Measurements from ENCODE around the gene ZFP92.
"Not testable (repeated sequence)": the region's sequence is repeated elsewhere in the genome, so short reads cannot be mapped to it uniquely, and the experiment has no call there.

ZFP92 gene

DNA sequence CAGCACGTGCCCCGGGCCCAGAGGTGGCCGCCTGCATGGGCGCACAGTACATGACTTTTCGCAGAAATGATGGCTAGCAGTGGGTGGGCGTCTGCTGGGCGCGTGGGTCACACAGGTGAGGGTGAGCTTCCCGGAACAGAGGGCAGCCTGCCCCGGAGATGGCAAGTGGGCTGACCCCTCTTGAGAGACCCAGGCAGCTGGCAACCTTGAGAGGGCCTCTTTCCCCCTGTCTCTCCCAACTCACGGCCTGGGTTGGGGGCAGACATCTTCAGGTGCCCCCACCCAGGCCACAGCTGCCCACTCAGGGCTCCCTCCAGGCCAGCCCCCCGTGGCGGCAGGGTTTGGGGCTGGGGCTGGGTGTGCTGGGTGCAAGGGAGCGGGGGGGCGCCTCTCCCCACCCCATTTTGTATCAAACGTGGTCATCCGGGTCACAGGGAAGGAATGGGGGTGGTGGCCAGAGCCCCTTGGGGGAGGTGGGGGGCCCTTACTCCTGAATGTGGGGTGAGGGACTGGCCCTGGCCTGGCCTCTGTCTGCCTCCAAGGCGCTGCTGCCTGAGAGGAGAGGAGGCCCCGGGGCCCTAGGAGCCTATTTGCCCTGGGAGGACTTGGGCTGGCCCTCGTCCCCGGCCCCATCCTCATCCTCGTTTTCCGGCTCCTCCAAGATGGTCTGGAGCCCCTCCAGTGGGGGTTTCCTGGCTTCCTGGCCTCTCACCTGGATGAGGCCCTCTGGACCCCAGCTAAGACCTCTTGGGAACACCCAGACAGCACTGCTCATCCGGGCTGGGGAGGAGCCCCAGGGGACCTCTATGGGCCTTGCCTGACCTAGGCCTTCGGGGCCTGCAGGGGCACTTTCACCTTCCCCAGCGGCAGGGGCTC is 14.7 kb upstream of the ZFP92 start:
- TF ChIP-seq, protein P1, sequence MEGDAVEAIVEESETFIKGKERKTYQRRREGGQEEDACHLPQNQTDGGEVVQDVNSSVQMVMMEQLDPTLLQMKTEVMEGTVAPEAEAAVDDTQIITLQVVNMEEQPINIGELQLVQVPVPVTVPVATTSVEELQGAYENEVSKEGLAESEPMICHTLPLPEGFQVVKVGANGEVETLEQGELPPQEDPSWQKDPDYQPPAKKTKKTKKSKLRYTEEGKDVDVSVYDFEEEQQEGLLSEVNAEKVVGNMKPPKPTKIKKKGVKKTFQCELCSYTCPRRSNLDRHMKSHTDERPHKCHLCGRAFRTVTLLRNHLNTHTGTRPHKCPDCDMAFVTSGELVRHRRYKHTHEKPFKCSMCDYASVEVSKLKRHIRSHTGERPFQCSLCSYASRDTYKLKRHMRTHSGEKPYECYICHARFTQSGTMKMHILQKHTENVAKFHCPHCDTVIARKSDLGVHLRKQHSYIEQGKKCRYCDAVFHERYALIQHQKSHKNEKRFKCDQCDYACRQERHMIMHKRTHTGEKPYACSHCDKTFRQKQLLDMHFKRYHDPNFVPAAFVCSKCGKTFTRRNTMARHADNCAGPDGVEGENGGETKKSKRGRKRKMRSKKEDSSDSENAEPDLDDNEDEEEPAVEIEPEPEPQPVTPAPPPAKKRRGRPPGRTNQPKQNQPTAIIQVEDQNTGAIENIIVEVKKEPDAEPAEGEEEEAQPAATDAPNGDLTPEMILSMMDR (IDR thresholded peaks at IDR 0.05; ENCODE audit: low read depth, low read length): no peak
- no peak overlapping the region for H3K4me3 ChIP-seq (ENCODE audit: low read depth, low read length)

DNA sequence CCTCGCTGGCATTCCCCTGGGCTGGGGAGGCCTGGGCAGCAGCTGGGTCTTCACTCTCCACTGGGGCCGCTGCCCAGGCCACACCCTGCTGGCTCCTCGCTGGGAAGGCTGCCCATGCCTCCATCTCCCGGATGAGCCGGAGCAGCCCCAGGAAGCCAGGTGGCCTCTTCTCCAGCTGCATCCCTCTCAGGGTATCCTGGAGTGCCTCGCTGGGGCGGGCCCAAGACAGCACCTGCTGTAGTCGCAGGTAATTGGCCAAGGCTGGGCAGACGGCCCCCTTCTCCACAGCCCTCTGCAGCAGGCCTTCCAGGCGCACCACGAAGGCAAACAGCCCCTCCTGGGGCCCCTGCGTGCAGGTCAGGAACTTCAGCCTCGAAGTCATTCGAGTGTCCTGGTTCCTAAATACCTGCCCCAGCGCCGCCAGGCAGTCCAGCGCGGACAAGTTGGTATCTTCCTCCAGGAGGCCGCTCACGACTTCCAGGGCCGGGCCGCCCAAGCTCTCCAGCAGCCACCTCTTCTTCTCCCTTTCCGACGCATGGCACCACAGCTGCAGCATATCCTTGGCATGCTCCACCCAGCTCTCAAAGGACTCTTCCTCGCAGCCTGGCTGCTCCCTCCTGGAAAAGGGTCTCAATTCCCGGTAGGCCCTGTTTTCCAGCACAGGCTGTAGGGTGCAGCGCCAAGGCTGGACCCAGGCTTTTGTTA is 13.9 kb upstream of the ZFP92 start:
- TF ChIP-seq, protein P1 (IDR thresholded peaks at IDR 0.05; ENCODE audit: low read depth, low read length): no peak
- no peak overlapping the region for H3K4me3 ChIP-seq (ENCODE audit: low read depth, low read length)

DNA sequence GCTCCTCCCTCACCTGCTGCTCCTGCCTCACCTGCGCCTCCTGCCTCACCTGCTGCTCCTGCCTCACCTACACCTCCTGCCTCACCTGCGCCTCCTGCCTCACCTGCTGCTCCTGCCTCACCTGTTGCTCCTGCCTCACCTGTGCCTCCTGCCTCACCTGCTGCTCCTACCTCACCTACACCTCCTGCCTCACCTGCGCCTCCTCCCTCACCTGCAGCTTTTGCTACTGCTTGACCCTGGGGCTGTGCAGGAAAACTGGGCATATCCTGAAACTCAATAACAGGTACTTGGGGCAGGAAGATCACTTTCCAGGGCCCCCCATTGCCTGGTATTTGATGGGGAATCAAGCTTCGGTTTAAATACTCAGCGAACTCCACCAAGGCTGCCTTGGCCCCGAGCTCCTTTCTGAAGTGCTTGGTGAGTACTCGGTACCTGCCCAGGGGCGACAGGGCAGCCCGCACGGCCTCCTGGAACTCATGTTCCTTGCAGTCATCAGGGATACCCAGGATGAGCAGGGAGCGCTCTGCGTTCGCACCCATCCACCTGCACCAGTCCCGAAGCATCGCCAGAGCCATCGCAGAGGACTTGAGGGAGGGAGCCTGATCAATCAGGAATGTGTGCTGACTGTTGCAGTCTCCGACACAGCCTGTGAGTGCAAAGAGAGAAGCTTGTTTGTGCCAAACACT is 12.9 kb upstream of the ZFP92 start:
- no peak overlapping the region for H3K4me3 ChIP-seq (ENCODE audit: low read depth, low read length)
- TF ChIP-seq, protein P1 (IDR thresholded peaks at IDR 0.05; ENCODE audit: low read depth, low read length): no peak

DNA sequence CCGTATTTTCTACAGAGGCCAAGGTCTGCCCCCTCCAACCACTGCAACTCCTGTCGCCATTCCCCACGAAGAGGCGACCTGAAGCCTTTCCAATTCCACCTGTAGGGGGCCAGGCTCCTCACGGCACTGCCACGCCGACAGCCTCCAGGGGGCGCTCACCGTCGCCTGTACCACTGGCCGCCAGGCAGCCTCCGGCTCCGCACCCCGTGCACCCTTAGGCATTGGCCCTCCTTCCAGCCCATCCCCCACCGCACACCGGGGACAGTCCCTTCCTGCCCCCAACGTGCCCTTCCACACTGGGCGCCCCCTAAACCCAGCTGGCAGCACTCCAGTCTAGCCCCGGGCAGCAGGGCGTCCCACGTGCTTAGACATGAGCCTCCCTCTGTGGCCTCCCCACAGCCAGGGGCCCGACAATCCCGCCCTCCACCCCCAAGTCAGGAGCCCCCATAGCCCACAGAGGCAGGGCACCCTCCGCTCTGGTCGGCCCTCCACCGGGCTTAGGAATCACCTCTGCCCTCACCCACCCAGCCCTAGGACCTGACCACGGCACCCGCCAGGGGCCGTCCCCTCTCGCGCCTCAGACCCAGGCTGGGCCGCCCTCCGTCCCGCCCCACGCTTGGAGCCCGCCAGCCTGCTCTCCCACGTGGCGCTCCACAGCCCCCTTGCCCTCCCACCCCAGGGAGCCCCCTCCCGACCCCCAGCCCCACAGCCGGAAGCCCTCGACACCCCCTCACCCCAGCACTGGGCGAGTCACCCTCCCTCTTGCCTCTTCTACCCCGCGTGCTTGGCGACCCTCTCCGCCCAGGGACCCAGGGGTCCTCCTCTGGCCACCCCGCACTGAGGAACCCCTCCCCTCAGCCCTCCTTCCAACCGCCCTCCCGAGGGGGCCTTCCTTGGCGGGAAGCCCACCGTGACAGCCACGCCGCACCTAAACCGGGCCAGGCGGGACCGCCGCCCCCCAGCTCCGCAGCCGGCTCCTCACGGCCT is 10.8 kb upstream of the ZFP92 start:
- TF ChIP-seq, protein P1 (IDR thresholded peaks at IDR 0.05; ENCODE audit: low read depth, low read length): peak; percentile 37
- H3K4me3 ChIP-seq (ENCODE audit: low read depth, low read length): no peak overlapping the region

DNA sequence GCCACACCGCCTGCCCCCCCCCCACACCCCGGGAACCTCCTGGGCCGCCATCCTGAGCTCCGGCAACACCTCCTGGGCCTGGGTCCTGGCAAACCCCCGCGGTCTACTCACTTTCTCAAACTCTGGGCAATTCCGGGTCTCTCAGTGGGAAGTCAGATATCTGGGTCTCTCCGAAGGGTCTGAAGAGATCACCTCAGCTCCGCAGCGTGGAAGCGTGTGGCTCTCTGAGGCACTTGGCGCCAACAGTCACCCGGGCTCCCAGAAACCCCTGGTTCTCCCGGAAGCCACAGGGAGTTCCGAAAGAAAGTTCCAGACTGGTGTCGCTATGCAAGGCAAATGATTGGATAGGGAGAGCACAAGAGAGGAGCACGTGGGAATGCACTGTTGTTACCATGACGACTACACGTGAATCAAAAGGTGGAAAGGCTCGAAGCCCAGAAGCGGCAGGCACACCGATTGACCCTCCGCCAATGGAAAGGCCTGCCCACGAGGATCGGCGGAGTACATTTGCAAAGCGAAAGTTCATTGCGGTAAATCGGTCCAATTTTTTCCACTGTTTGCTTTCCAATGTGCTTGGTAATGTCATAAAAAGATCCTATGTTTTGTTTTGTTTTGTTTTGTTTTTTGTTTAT is 10.0 kb upstream of the ZFP92 start, which contains the start of gene PNMA6E:
Gene PNMA6E (minus strand): TSS at position 218 of the 632 bp plus-strand sequence. CDS start 2,501 bp downstream, outside the sequence.
- no peak within 1 kb of the TSS for H3K4me3 ChIP-seq (ENCODE audit: low read depth, low read length)
- TF ChIP-seq, protein P1 (IDR thresholded peaks at IDR 0.05; ENCODE audit: low read depth, low read length): no peak

DNA sequence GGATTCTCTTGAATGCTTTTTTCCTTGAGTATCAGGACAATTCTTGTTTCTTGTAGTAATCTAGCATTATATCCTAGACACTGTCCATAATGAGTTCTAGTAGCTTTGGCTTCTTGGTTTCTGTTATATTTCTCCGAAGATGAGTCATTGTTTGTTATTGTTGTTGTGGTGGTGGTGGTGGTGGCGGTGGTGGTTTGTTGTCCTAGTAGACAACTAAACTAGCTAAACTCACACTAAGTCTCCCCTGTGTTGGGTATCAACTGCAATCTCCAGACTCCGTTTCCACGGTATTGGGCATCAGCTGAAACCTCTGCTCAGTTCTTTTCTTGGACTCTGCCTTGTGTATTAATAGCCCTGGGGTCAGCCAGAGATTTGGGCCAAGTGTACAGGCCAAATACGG is 6.9 kb upstream of the ZFP92 start:
- H3K4me3 ChIP-seq (ENCODE audit: low read depth, low read length): not testable (repeated sequence)

Measured in WI38 (cell line).